Measurements from ENCODE around the gene TXNDC8.

Gene TXNDC8

GRCh38 chr9:110270211-110270995 is 67.3 kb downstream of the TXNDC8 start:
- Histone ChIP-seq H3K27ac (ENCODE audit: low read depth, low read length) (no peak overlapping the region), H4K20me1 (ENCODE audit: control insufficient read depth, insufficient read depth, low read depth, low read length) (no peaks in the 10 kb centered on the region), H3K79me2 (ENCODE audit: control insufficient read depth, low read length) (no peaks in the 10 kb centered on the region), H3K9me2 (replicated peaks; ENCODE audit: control insufficient read depth, low read length) (no peaks in the 10 kb centered on the region), H3K4me1 (ENCODE audit: control insufficient read depth, low read length) (no peaks in the 10 kb centered on the region), H3F3A (ENCODE audit: control insufficient read depth, insufficient read depth) (no peaks in the 10 kb centered on the region), H3K27me3 (ENCODE audit: control insufficient read depth, low read length) (peaks cover 9% of the 10 kb centered on the region), H3K9me3 (ENCODE audit: control insufficient read depth, insufficient read depth, low read length) (no peaks in the 10 kb centered on the region), H3K4me2 (ENCODE audit: low read length) (no peak overlapping the region), H3K36me3 (ENCODE audit: control insufficient read depth, low read length) (no peaks in the 10 kb centered on the region), H3K4me3 (ENCODE audit: low read length) (no peak overlapping the region)
- TF ChIP-seq CTCF (IDR thresholded peaks at IDR 0.05; ENCODE audit: low read depth, low read length, poor library complexity, severe bottlenecking), result no peak
- no peak for TF ChIP-seq EZH2phosphoT487 (IDR thresholded peaks at IDR 0.05; ENCODE audit: borderline replicate concordance, low read length)

- Histone ChIP-seq H4K20me1 (ENCODE audit: control insufficient read depth, insufficient read depth, low read depth, low read length) (no peaks in the 10 kb centered on the region), H3K4me3 (ENCODE audit: low read length) (no peak overlapping the region), H3K9me2 (replicated peaks; ENCODE audit: control insufficient read depth, low read length) (no peaks in the 10 kb centered on the region), H3K9me3 (ENCODE audit: control insufficient read depth, insufficient read depth, low read length) (no peaks in the 10 kb centered on the region), H3K27me3 (ENCODE audit: control insufficient read depth, low read length) (peaks cover 4% of the 10 kb centered on the region), H3K36me3 (ENCODE audit: control insufficient read depth, low read length) (no peaks in the 10 kb centered on the region), H3K79me2 (ENCODE audit: control insufficient read depth, low read length) (no peaks in the 10 kb centered on the region), H3F3A (ENCODE audit: control insufficient read depth, insufficient read depth) (no peaks in the 10 kb centered on the region), H3K4me2 (ENCODE audit: low read length) (no peak overlapping the region), H3K4me1 (ENCODE audit: control insufficient read depth, low read length) (no peaks in the 10 kb centered on the region), H3K27ac (ENCODE audit: low read depth, low read length) (no peak overlapping the region)
- TF ChIP-seq CTCF (IDR thresholded peaks at IDR 0.05; ENCODE audit: low read depth, low read length, poor library complexity, severe bottlenecking), result no peak
- no peak for TF ChIP-seq EZH2phosphoT487 (IDR thresholded peaks at IDR 0.05; ENCODE audit: borderline replicate concordance, low read length)
Observed at GRCh38 chr9:110266795-110267194, 70.9 kb downstream of the TXNDC8 start.

GRCh38 chr9:110261632-110262031 is 76.0 kb downstream of the TXNDC8 start:
- TF ChIP-seq CTCF (IDR thresholded peaks at IDR 0.05; ENCODE audit: low read depth, low read length, poor library complexity, severe bottlenecking) (no peak), EZH2phosphoT487 (IDR thresholded peaks at IDR 0.05; ENCODE audit: borderline replicate concordance, low read length) (no peak)
- no peaks in the 10 kb centered on the region for H3K36me3 ChIP-seq (ENCODE audit: control insufficient read depth, low read length)
- H3K27ac ChIP-seq (ENCODE audit: low read depth, low read length), result no peak overlapping the region
- H3K79me2 ChIP-seq (ENCODE audit: control insufficient read depth, low read length), result no peaks in the 10 kb centered on the region
- peaks cover 32% of the 10 kb centered on the region for H3K27me3 ChIP-seq (ENCODE audit: control insufficient read depth, low read length)
- no peak overlapping the region for H3K4me3 ChIP-seq (ENCODE audit: low read length)
- H4K20me1 ChIP-seq (ENCODE audit: control insufficient read depth, insufficient read depth, low read depth, low read length), result no peaks in the 10 kb centered on the region
- no peaks in the 10 kb centered on the region for H3K9me2 ChIP-seq (replicated peaks; ENCODE audit: control insufficient read depth, low read length)
- H3K4me1 ChIP-seq (ENCODE audit: control insufficient read depth, low read length), result peaks cover 9% of the 10 kb centered on the region
- no peaks in the 10 kb centered on the region for H3K9me3 ChIP-seq (ENCODE audit: control insufficient read depth, insufficient read depth, low read length)
- no peak overlapping the region for H3K4me2 ChIP-seq (ENCODE audit: low read length)
- no peaks in the 10 kb centered on the region for H3F3A ChIP-seq (ENCODE audit: control insufficient read depth, insufficient read depth)
